ENCODE data around the gene SLC25A39.
"Not testable (repeated sequence)": the region's sequence is repeated elsewhere in the genome, so short reads cannot be mapped to it uniquely, and the experiment has no call there.

The SLC25A39 gene

DNA sequence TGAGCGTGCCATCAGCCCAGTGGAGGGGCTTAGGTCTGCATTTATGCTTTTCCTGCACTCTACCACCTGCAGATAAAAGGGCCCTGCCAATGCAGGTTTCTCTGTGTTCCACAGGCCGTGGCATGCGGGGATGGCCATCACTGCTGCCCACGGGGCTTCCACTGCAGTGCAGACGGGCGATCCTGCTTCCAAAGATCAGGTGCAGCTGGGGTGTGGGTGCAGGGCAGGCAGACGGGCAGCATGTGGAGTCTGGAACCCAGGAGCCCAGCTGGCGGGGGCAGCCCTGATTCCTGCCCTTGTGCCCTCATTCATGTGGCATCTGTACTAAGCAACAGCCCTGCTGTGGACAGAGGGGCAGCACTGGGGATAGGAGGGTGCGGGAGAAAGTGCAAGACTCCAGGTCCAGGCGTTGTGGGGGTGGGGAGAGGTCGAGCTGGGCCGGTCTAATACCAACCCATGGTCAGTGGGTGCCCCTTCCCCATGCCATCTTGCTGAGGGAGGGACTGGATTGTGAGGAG lies 25.0 kb upstream of the SLC25A39 start:
- H2AFZ ChIP-seq, result no peak overlapping the region
- H3K36me3 ChIP-seq (ENCODE audit: control insufficient read depth, insufficient read depth, low read length), result no peaks in the 10 kb centered on the region
- no peak overlapping the region for H3K4me3 ChIP-seq (ENCODE audit: low read depth, low read length)
- H3K9ac ChIP-seq, result no peak overlapping the region
- H3K4me2 ChIP-seq (ENCODE audit: low read length), result no peak overlapping the region
- TF ChIP-seq, protein P1, sequence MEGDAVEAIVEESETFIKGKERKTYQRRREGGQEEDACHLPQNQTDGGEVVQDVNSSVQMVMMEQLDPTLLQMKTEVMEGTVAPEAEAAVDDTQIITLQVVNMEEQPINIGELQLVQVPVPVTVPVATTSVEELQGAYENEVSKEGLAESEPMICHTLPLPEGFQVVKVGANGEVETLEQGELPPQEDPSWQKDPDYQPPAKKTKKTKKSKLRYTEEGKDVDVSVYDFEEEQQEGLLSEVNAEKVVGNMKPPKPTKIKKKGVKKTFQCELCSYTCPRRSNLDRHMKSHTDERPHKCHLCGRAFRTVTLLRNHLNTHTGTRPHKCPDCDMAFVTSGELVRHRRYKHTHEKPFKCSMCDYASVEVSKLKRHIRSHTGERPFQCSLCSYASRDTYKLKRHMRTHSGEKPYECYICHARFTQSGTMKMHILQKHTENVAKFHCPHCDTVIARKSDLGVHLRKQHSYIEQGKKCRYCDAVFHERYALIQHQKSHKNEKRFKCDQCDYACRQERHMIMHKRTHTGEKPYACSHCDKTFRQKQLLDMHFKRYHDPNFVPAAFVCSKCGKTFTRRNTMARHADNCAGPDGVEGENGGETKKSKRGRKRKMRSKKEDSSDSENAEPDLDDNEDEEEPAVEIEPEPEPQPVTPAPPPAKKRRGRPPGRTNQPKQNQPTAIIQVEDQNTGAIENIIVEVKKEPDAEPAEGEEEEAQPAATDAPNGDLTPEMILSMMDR (IDR thresholded peaks at IDR 0.05), result no peak
- no peak overlapping the region for H3K27ac ChIP-seq
- H3K4me1 ChIP-seq, result peaks cover 2% of the 10 kb centered on the region
- H3K9me3 ChIP-seq (ENCODE audit: control insufficient read depth, low read length), result no peaks in the 10 kb centered on the region
- no peaks in the 10 kb centered on the region for H3K27me3 ChIP-seq (ENCODE audit: control insufficient read depth, insufficient read depth, low read length)
- H3K79me2 ChIP-seq, result peaks cover 2% of the 10 kb centered on the region

DNA sequence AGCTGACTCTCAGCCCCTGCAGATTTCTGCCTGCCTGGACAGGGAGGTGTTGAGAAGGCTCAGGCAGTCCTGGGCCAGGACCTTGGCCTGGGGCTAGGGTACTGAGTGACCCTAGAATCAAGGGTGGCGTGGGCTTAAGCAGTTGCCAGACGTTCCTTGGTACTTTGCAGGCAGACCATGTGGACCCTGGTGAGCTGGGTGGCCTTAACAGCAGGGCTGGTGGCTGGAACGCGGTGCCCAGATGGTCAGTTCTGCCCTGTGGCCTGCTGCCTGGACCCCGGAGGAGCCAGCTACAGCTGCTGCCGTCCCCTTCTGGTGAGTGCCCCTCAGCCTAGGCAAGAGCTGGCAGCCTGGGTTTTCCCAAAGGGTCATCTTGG lies 24.4 kb upstream of the SLC25A39 start:
- no peaks in the 10 kb centered on the region for H3K27me3 ChIP-seq (ENCODE audit: control insufficient read depth, insufficient read depth, low read length)
- H3K36me3 ChIP-seq (ENCODE audit: control insufficient read depth, insufficient read depth, low read length), result no peaks in the 10 kb centered on the region
- no peak overlapping the region for H3K4me2 ChIP-seq (ENCODE audit: low read length)
- H3K79me2 ChIP-seq, result peaks cover 2% of the 10 kb centered on the region
- H3K9ac ChIP-seq, result no peak overlapping the region
- H3K4me3 ChIP-seq (ENCODE audit: low read depth, low read length), result no peak overlapping the region
- no peaks in the 10 kb centered on the region for H3K9me3 ChIP-seq (ENCODE audit: control insufficient read depth, low read length)
- no peak overlapping the region for H3K27ac ChIP-seq
- no peak overlapping the region for H2AFZ ChIP-seq
- H3K4me1 ChIP-seq, result peaks cover 2% of the 10 kb centered on the region
- TF ChIP-seq, protein P1 (IDR thresholded peaks at IDR 0.05), result no peak

DNA sequence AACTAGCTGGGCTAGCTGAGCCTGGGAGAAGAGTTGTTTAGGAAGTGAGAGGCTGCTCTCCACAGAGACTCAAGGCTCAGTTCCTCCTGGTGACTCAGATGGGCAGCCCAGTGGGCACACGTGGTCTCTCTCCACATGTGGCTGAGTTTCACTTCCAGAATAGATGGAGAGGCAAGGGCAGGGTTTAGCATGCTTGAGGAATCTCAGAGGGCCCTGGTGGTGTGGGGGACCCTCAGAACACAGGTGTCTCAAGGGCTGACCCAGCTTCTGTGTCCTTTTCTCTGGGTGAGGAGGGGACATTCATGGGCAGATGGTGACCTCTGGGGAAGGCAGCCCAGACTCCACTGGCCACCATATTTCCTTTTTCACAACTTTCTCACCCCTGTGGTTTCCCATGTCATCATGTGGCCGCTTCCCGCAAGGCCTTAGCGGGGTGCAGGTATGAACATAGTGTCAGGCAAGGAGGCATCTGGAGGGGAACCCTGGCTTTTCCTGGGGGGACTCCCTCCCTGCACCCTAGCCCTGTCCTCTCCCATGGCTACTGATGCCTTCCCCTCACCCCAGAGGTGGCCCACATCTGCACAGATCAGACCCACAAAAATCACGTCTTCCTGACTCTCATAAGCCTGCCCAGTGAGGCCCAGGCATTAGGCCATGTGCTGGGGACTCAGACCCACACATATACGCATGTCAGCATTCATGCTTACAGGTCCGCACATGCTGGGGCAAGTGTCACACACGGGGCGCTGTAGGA lies 23.8 kb upstream of the SLC25A39 start:
- Histone ChIP-seq H3K4me2 (ENCODE audit: low read length) (no peak overlapping the region), H3K27me3 (ENCODE audit: control insufficient read depth, insufficient read depth, low read length) (no peaks in the 10 kb centered on the region), H3K79me2 (peaks cover 2% of the 10 kb centered on the region), H3K4me3 (ENCODE audit: low read depth, low read length) (no peak overlapping the region), H2AFZ (no peak overlapping the region), H3K36me3 (ENCODE audit: control insufficient read depth, insufficient read depth, low read length) (no peaks in the 10 kb centered on the region), H3K27ac (no peak overlapping the region), H3K9me3 (ENCODE audit: control insufficient read depth, low read length) (no peaks in the 10 kb centered on the region), H3K4me1 (peaks cover 2% of the 10 kb centered on the region), H3K9ac (no peak overlapping the region)
- TF ChIP-seq, protein P1 (IDR thresholded peaks at IDR 0.05), result no peak

DNA sequence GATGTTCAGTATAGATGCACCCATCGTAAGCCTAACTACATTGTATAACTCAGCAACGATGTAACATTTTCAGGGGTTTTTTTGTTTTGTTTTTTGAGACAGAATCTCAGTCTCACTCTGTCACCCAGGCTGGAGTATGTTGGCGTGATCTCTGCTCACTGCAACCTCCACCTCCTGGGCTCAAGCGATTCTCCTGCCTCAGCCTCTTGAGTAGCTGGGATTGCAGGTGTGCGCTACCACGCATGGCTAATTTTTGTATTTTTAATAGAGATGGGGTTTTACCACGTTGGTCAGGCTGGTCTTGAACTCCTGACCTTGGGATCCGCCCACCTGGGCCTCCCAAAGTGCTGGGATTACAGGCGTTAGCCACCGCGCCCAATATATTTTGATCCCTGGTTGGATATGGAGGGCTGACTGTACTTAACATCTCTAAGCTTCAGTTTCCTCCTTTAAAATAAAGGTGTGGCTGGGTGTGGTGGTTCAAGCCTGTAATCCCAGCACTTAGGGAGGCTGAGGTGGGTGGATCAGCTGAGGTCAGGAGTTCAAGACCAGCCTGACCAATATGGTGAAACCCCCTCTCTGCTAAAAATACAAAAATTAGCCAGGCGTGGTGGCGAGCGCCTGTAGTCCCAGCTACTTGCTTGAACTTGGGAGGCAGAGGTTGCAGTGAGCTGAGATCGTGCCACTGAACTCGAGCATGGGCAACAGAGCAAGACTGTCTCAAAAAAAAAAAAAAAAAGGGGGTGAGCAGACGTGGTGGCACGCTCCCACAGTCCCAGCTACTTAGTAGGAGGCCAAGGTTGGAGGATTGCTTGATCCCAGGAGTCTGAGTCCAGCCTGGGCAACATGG lies 22.8 kb upstream of the SLC25A39 start:
- not testable (repeated sequence) for H3K4me3 ChIP-seq (ENCODE audit: low read depth, low read length); H3K4me2 ChIP-seq (ENCODE audit: low read length); H3K27ac ChIP-seq; H3K36me3 ChIP-seq (ENCODE audit: control insufficient read depth, insufficient read depth, low read length); H3K4me1 ChIP-seq; H3K79me2 ChIP-seq; H3K9ac ChIP-seq; H3K9me3 ChIP-seq (ENCODE audit: control insufficient read depth, low read length); H3K27me3 ChIP-seq (ENCODE audit: control insufficient read depth, insufficient read depth, low read length); H2AFZ ChIP-seq

DNA sequence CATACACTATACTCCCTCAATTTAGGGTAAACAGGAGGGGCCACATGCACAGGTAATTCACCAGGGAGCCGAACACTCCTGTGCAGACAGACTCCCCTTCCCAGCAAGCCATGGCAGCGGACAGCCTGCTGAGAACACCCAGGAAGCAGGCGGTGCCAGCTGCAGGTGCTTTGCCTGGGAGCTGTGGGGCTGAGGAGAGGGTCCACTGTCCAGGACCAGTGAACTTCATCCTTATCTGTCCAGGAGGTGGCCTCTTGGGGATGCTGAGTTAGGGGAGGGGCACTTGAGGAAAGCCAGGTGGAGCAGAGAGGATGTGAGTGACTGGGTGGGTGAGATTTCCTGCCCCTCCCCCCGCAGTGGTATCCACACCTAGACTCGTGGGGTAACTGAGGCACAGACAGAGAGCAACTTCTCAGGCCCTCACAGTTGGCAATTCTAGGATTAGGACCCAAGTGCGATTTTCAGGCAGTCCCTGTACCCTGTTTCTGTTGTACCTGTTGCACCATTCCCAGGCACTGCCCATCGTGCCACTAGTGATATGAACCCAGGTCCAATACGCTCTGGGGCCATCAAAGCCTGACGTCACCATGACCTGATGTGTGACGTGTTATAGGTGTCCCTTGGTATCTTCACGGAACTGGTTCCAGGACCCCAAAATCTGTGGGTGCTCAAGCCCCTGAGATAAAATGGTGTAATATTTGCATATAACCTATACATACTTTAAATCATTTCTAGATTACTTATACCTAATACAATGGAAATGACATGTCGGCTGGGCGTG lies 21.6 kb upstream of the SLC25A39 start:
- no peaks in the 10 kb centered on the region for H3K9me3 ChIP-seq (ENCODE audit: control insufficient read depth, low read length)
- H3K4me3 ChIP-seq (ENCODE audit: low read depth, low read length), result peak overlapping the region; percentile 80
- H3K9ac ChIP-seq, result no peak overlapping the region
- H3K4me2 ChIP-seq (ENCODE audit: low read length), result peak overlapping the region; percentile 93
- peaks cover 2% of the 10 kb centered on the region for H3K4me1 ChIP-seq
- H2AFZ ChIP-seq, result no peak overlapping the region
- H3K79me2 ChIP-seq, result peaks cover 2% of the 10 kb centered on the region
- no peak overlapping the region for H3K27ac ChIP-seq
- TF ChIP-seq, protein P1 (IDR thresholded peaks at IDR 0.05), result no peak
- no peaks in the 10 kb centered on the region for H3K36me3 ChIP-seq (ENCODE audit: control insufficient read depth, insufficient read depth, low read length)
- no peaks in the 10 kb centered on the region for H3K27me3 ChIP-seq (ENCODE audit: control insufficient read depth, insufficient read depth, low read length)

Data from parathyroid adenoma (tissue), 2 donors.